ENCODE measurements around the gene DNAJB5.
"Not testable (repeated sequence)": the region's sequence is repeated elsewhere in the genome, so short reads cannot be mapped to it uniquely, and the experiment has no call there.

DNAJB5 gene

DNA sequence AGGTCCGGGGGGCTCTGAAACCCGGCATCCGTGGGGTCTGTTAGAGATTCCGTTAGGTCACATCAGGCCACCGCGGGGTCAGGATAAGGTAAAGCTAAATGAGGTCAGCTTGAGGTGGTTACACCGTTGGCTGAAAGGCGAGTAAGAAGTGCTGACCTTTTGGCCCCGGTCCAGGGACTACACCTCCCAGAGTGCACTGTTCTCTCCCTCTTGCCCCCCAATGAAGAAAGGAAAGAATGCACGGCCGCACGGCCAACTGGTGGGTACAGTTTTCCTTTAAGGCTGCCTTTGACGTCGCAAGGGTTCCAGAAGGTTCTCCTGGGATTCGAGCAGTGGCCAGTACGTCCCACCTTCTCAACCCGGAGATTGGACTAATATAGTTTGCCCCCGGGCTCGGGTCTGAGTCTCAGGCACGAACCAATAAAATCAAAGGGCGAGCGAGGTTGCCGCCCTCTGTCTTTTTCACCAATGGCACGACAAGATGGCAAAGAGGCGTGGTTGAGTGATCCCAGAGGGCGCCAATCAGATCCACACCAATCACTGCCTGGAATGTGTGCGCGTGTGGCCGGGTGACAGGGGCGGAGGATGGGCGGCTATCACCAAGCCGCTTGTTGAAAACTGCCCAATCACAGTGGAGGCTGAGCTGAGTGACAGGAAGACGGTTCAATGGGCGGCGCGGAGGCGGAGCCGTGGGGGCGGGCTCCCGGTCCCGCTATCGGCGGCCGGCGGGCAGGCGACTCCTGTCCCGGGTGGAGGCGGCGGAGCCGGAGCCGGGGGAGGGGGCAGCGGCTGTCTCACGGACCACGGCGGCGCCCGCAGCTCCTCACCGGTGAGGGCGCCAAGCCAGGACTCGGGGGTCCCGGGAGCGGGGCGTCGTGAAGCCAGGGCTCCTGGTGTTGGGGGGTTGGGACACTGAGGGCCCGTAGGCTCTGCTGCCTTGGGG lies at the start of gene DNAJB5:
Gene DNAJB5, plus strand, starts transcription at position 743 of the 943 bp plus-strand sequence. CDS start 886 bp downstream, outside the sequence.
- peak; percentile 99 for DNase-seq

DNA sequence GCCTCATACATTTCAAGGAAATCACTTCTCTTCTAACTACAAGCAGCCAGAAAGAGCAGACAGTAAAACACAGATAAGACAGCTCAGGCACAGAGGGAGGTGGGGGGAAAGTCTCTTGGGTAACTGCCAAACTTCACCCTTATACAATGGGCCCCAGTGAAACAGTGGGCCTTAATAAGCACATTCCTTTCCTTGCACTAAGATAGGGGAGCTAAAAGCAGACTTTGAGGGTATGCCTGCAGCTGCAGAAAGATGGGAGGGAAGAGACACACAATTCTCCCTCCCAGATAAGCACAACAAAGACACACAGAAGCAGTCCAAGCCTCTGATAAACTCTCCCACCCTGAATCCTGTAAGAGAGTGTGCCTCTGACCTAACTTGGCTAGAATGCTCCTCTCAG lies 49.6 kb upstream of the DNAJB5 start:
- DNase-seq, result not testable (repeated sequence)

DNA sequence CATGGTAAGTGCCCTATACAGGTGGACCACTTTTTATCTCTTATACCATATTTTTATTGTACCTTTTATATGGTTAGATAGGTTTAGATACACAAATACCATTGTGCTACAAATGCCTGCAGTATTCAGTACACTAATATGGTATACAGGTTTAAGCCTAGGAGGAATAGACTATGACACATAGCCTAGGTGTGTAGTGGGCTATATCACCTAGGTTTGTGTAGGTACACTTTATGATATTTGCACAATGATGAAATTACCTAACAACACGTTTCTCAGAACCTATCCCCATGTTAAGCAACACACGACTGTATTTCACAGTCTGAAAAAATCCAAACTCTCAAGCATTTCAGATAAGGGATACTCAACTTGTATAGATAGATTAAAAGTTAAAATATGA lies 41.1 kb upstream of the DNAJB5 start:
- DNase-seq, result no peak

DNA sequence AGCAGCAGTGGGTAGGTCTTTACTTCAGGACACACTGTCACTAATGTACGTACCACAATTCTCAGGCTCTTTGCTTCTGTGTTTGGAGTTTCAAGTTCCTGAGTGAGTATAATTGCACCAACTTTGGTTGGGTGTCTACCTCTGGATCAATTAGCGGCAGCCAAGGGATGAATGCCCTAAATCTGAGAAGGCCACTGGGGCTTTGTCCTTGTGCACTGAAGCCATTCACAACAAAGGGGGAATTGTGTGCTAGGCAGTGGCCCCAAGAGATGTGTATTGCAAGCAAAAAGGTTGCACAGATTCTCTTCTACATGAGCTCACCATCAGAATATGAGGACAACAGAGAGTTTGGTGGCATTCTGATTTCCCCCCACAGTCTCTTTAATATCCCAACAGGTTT lies 35.3 kb upstream of the DNAJB5 start:
- no peak for DNase-seq

DNA sequence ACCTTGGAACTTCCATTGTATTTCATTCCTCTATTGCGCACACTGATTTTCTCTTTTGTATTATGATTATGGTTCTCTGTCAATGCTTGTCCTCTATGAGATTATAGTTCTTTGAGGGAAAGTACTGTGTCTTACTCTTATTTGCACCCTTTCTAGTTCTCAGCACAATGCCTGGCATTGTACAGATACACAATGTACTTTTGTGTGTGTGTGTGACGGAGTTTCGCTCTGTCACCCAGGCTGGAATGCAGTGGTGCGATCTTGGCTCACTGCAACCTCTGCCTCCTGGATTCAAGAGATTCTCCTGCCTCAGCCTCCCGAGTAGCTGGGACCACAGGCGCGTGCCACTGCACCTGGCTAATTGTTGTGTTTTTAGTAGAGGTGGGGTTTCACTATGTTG lies 33.5 kb upstream of the DNAJB5 start:
- DNase-seq, result not testable (repeated sequence)

DNA sequence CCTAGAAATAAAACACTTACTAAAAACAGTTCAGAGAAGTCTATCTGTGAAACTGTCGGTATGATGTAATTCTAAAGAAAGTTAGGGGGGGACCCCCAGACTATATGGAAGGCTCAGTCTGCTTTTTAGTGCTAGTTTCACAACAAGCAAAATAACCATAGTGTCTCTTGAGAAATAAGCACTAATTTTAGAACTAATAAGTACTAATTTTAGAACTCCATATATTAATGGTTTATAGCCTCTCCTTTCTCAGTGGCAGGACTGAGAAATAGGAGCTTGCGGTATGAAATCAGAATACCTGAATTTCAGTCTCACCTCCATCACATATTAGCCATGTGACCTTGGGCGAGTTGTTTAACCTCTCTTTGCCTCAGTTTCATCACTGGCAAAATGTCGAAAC lies 32.9 kb upstream of the DNAJB5 start:
- DNase-seq, result no peak

DNA sequence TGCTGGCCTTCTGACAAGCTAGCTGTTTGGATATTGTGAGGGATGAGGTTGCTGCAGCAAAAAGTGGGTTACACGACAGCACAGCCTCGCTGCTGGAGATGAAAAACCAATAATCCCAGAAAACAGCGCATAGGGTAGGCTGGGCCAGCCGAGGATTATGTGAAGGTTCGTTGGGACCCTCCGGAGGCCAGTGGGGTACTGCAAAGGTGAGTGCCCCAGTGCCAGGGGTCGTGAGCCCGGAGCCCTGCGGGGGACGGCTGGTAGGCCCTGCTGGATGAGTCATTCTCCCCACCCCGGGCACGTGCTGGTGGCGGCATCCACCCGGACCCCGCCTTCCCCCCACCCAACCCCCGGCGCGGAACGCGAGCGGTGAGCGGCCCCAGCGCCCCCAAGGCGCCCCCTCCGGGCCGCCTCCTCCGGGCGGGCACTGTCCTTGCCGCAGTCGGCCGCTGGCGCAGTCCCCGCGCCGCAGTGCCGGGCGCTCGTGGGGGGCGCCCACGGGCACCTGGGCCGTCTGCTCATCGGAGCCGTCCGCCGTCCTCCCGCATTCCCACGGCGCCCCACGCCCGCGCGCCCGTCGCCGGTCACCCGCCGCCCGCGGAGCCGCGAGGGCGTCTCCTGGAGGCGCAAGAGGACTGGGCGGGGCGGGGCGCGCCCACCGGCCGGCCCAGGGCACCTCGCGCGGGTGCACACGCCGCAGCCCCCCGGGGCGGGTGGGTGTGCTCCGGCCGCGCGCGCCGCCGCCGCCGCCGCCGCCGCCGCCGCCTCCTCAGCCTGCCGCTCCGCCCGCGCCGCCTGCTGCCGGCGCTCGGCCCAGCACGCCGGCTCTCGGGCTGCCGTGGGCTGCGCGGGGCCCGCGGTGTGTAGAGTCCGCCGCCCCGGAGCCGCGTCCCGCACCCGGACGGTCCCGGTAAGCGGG lies 31.8 kb upstream of the DNAJB5 start, which contains the start of gene PHF24:
Gene PHF24, plus strand, starts transcription at position 794 of the 919 bp plus-strand sequence. CDS start 13,014 bp downstream, outside the sequence.
- no peak for DNase-seq

DNA sequence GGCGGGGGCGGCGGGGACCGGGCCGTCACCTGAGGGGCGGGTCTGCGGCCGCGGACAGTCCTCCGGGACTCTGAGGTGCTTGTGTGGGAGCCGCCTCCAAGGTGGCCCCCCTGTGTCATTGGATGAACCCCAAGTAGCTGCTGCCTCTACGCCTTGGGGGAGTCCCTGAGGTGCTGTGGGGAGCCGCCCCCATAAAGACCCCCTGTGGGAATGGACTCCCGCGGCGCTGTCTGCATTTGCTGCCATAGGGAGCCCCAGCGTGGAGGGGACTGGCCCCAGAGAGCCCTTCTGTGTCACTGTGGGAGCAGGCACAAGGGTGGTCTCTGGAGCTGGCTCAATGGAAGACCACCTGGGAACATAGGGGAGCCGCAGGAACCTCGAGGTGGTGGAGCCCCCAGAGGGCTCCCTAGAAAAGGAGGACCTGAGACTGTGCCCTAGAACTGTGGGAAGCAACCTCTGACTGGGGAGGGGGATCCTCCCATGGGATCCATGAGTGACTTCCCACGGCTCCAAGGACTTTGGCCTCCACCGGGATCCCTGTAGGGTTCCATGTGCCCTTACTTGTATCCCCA lies 31.0 kb upstream of the DNAJB5 start:
- DNase-seq, result no peak

DNA sequence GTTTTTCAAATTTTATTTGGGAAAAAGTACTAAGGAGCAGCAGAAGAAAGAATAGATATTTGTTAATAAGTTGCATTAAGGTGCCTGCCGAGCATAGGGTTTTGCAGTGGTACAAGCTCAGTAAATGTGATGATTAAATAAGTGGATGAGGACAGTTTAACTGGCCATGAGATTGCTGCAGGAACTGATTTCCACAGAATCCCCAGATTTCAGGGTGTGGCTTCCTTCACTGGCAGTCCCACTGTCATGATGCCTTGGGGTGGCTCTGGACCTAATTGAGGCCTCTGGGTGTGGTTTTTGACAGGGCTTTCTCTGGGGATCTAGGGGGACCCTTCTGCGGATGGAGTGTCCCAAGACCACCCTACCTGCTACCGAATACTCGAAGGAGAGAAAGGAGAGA lies 30.1 kb upstream of the DNAJB5 start:
- DNase-seq, result no peak

DNA sequence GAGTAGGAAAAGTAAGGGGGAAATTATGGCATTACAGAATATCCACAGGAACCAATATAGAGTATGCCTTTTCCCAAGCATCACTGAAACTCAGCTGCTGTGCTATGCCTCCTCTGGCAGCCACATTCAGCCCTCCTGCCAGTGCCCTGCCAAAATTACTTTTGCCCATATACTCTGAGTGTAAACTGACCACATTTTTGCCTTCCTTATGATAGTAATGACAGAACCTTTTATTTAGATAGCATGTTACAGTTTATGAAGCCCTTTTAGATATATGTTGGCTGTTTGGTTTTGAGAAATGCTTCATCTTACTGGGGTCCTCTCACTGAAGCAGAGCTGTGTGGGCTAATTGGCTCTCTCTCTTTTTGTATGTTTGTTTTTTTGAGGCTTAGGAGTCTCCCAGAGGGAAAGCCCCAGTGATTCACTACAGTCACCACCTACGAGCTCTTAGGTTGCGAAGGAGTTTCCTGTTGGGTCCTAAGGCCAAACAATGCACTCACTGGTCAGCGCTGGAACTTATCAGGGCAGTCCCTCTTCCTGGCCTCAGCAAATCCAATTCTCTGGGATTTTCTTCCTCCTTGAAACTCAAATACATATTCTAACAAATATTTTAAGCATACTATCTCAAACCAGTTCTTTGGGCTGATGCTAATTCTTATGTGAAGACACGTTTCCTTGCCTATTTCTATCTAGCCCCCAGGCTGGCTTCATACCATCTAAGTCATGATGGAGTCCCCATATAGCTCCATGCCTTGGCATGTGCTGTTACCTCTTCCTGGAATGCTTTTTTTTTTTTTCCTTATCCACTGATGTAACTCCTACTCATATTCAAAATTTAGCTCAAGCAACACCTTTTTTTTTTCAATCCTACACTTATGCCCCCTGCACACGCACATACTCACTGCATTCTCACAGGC lies 27.7 kb upstream of the DNAJB5 start:
- no peak for DNase-seq

DNA sequence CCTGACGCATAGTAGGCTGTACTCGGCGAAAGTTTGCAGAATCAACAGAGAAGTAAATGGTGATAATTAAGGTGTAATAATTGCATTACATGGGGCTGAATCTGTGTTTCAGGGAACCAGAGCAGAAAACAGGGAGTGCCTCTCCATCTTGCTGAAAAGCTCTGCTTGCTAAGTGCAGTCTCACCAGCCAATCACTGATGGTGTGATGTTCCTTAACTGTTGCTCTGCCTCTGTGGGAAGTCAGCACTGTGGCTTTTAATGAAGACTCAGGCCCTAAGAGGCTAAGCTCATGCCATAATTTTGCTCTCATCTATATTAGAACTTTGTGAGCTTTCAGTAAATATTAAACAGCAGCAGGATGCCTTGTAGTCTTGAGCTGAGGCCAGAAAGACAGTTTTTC lies 27.0 kb upstream of the DNAJB5 start:
- no peak for DNase-seq

DNA sequence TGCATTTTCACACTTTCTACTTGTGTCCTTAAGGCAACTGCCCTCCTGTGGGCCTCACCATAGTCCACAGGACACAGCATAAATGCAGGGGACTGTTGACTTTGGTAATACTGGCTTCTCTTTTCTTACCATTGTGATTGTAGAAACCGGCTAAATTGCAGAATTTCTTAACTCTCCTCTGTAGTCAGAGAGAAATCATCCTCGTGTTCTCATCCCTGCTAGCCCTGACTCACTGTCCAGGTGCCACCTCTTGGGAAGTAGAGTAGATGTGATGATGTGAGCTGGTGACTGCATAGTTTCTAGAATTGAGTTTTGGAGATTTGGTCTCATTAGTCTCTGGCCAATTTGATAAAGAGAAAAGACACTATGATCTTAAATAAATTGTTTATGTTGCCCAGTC lies 26.0 kb upstream of the DNAJB5 start:
- no peak for DNase-seq

DNA sequence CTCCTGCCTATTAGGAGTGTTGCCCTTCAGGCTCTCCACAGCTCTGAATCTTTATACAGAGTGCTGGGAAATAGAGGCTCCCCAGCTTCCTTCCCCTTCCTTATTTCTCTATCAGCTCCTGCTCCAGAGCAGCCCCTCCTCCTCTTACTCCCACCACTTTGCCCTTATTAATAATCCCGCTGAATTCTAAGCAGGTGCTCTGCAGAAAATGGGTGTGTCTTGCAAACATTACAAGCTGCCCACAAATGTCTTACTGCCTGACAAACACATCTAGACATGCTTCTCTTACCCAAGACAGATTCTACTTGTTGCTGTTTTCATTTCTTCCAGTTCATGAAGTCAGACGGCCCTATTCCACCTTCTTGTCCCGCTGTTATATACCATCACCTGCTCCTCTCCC lies 25.1 kb upstream of the DNAJB5 start:
- no peak for DNase-seq

DNA sequence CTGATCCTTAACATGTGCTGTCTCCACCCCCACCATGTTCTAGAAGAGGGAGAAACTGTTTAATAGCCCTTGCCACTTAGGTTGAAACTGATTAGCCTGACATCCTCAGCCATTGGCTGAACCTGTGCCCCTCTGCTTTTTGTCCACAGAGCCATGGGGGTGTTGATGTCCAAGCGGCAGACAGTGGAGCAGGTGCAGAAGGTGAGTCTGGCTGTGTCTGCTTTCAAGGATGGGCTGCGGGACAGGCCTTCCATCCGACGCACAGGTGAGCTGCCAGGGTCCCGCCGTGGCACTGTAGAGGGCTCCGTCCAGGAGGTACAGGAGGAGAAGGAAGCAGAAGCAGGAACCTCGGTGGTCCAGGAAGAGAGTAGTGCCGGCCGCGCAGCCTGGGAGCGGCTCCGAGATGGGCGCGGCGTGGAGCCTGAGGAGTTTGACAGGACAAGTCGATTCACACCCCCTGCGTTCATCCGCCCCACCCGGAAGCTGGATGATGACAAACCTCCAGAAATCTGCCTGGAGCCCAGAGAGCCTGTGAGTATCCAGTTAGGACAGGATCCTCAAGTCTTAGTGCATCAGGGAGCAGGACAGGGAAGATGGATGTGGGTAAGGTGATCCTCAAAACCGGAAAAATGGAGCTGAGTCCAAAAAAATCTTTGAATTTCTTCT lies 18.3 kb upstream of the DNAJB5 start:
- no peak for DNase-seq

DNA sequence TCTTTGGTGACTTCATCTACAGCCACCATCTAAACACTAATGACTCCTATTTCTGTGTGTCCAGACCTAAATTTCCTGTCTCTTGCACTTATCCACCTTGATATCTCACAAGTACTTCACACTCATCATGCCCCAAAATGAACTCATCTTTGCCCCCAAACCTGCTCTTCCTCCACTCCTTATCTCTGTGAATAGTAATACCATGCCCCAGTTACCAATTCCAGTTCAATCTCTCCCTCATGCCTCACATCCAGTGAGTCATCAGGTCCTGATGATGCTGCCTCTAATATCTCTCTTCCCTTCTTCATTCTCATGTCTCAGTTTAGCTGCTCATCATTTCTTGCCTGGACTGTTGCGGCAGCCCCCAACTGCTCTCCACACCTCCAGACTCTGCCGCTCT lies 14.9 kb upstream of the DNAJB5 start:
- DNase-seq, result no peak

DNA sequence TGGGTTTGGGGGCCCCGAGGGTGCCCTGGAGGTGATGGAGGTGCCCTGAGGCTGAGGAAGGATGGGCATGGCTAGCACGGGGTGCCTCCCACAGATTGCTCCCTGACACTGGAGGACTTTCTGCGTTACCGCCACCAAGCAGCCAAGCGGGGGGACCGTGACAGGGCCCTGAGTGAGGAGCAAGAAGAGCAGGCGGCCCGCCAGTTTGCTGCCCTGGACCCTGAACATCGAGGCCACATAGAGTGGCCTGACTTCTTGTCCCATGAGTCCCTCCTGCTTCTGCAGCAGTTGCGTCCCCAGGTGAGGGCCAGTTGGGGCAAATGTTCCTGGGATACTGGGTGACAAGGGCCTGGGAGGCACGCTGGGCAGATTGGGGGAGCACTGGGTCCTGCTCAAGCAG lies 13.1 kb upstream of the DNAJB5 start:
- DNase-seq, result no peak

DNA sequence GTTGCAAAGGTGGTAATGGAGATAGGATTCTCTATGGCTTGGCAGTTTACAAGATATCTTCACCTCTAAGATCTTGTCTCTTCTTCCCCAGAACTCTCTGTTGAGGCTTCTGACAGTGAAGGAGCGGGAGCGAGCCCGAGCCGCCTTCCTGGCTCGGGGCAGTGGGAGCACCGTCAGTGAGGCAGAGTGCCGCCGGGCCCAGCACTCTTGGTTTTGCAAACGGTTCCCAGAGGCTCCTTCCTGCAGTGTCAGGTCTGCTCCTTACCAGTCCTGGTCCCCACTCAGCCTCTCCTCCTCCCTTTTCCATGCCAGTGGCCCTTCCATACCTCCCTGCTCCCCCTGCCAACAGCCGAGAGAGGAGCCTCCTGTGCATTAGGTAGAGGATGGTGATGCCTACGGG lies 12.6 kb upstream of the DNAJB5 start:
- DNase-seq, result no peak

DNA sequence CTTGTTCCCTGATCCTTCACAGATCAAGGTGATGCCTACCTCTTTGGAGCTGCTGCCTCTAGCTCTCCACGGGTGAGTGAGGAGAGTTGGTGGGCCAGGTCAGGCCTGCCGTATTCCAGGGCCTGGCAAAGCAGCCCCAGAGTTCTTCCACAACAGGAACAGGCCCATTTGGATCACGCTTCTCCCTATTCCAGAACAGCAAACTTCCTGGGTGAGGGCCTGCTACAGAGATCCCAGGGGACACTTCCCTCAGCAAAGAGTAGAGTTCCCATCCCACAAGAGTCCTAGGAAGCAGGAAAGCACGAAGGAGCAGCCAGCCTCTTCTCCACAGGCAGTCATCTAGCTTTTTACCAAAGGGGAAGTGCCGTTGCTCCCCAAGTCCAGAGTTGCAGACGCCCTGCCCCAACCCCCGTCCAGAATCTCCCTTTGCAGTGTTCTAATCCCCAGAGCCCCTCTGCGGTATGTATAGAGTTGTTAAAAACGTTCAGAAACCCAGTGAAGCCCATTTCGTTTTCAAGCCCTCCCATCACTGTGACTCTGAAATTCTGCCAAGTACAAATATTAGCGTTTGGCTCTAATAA lies 9.3 kb upstream of the DNAJB5 start:
- DNase-seq, result no peak

DNA sequence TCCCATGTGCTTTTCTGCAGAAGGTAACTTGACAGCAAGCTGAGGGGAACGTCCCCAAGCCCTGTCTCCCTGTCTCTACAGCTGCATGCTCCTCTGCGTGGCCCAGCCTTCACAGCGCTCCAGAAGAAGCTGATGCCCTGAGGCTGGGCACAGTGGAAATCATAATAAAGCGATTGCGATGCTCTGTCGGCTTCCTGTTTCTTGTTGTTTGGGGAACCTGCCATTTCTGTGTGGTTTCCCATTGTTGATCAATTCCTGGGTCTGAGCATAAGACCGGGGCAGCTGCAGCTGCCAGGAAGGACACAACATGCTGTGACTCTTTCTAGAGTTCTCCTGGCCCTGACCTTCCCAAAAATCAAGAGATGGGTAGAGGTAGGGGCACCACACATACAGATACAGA lies 7.2 kb upstream of the DNAJB5 start:
- no peak for DNase-seq

DNA sequence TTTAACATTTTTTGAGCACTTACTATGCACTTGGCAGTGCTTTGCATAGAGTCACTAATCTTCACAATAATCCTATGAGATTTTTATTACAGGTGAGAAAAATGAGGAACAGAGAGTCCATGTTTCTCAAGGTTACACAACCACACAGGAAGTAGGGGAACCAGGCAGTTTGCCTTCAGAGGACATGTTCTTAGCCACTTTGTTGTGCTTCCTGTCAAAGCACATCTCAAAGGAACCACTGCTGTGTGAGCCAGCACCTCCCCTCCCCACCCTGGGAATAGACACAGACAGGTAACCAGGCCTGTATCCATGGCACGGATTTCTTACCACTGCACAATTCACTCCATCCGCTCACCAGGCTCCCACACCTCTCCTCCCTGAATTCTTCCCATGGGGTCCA lies 6.3 kb upstream of the DNAJB5 start:
- DNase-seq, result peak in 1 of 2 donors; percentile 22

DNA sequence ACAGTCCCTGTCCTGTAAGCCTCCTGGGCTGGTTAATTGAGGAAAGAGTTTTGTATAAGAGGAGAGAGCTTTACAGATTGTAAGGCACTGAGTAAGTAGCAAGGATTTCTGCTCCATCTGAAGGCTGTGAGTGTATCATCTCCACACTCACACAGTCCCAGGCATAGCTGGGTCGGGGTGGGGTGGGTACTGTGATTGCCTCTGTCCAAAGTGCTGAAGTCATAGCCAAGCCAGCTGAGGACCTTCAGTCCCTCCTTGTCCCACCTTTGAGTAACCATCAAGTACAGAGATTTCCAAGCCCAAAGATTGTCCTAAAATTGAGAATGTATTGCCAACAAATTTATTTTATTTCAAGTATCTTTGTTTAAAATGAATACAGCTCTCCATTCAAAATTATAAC lies 5.5 kb upstream of the DNAJB5 start:
- DNase-seq, result peak in 1 of 2 donors; percentile 33
